Measurements from ENCODE around the gene MAP3K1.

MAP3K1 gene

GRCh38 chr5:56858777-56859442 is 43.6 kb downstream of the MAP3K1 start:
- 94 to 100% methylated on average over 2 of the region's 2 CpGs for WGBS, 2 experiments
- Histone ChIP-seq H3K9me3 (ENCODE audit: control insufficient read depth, low read length) (no peaks in the 10 kb centered on the region), H3K27me3 (ENCODE audit: control insufficient read depth, insufficient read depth, low read length, poor library complexity, severe bottlenecking) (no peaks in the 10 kb centered on the region)

DNA sequence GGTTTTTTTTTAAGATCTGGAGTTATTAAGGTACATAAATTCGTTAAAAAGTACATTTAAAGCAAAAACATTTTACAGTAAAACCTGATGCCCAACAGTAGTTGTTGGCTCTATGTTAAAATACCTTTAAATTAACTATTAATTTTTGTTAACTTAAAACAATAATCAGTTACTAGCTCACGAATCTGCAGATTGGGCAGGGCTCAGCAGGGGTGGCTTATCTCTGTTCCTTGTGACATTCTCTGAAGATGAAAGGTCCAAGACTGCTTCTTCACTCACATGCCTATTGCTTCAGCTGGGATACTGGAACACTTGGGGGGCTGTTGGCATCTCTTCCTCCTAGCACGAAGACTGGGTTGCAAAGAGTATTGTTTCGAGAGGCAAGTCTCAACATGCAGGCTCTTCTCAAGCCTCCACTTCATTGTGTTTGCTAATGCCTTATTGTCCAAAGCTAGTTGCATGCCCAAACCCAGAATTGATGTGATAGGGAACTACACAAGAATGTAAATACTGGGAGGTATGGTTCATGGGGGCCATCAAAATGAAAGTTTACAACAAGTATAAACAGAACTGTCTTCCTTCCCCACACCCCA is 46.6 kb downstream of the MAP3K1 start:
- 79 to 83% methylated on average over 3 of the region's 4 CpGs for WGBS, 2 experiments

More at GRCh38 chr5:56858777-56859442, 43.6 kb downstream of the MAP3K1 start:
- H3K4me1 ChIP-seq (ENCODE audit: control insufficient read depth, insufficient read depth, low read length): no peaks in the 10 kb centered on the region
- H3K4me3 ChIP-seq (ENCODE audit: insufficient read depth, low read depth, low read length): no peak overlapping the region
- no peak overlapping the region for H3K27ac ChIP-seq (ENCODE audit: insufficient read depth, low read depth, low read length, poor library complexity, severe bottlenecking)
- no peaks in the 10 kb centered on the region for H3K36me3 ChIP-seq (ENCODE audit: control insufficient read depth, insufficient read depth, low read length)

GRCh38 chr5:56862909-56863308 is 47.6 kb downstream of the MAP3K1 start:
- Histone ChIP-seq H3K4me1 (ENCODE audit: control insufficient read depth, insufficient read depth, low read length) (no peaks in the 10 kb centered on the region), H3K27ac (ENCODE audit: insufficient read depth, low read depth, low read length, poor library complexity, severe bottlenecking) (no peak overlapping the region), H3K27me3 (ENCODE audit: control insufficient read depth, insufficient read depth, low read length, poor library complexity, severe bottlenecking) (no peaks in the 10 kb centered on the region), H3K4me3 (ENCODE audit: insufficient read depth, low read depth, low read length) (no peak overlapping the region), H3K9me3 (ENCODE audit: control insufficient read depth, low read length) (no peaks in the 10 kb centered on the region), H3K36me3 (ENCODE audit: control insufficient read depth, insufficient read depth, low read length) (no peaks in the 10 kb centered on the region)
- 88 to 100% methylated on average over 1 of the region's 3 CpGs for WGBS, 2 experiments

More for the DNA sequence above, 46.6 kb downstream of the MAP3K1 start:
- Histone ChIP-seq H3K4me1 (ENCODE audit: control insufficient read depth, insufficient read depth, low read length) (no peaks in the 10 kb centered on the region), H3K27me3 (ENCODE audit: control insufficient read depth, insufficient read depth, low read length, poor library complexity, severe bottlenecking) (no peaks in the 10 kb centered on the region), H3K9me3 (ENCODE audit: control insufficient read depth, low read length) (no peaks in the 10 kb centered on the region), H3K27ac (ENCODE audit: insufficient read depth, low read depth, low read length, poor library complexity, severe bottlenecking) (no peak overlapping the region), H3K4me3 (ENCODE audit: insufficient read depth, low read depth, low read length) (no peak overlapping the region), H3K36me3 (ENCODE audit: control insufficient read depth, insufficient read depth, low read length) (no peaks in the 10 kb centered on the region)

GRCh38 chr5:56871777-56872176 is 56.4 kb downstream of the MAP3K1 start:
- no peaks in the 10 kb centered on the region for H3K9me3 ChIP-seq (ENCODE audit: control insufficient read depth, low read length)
- peaks cover 7% of the 10 kb centered on the region for H3K36me3 ChIP-seq (ENCODE audit: control insufficient read depth, insufficient read depth, low read length)
- H3K27ac ChIP-seq (ENCODE audit: insufficient read depth, low read depth, low read length, poor library complexity, severe bottlenecking): no peak overlapping the region
- no peak overlapping the region for H3K4me3 ChIP-seq (ENCODE audit: insufficient read depth, low read depth, low read length)
- WGBS, 2 experiments: 89 to 92% methylated on average over 1 of the region's 2 CpGs
- no peaks in the 10 kb centered on the region for H3K27me3 ChIP-seq (ENCODE audit: control insufficient read depth, insufficient read depth, low read length, poor library complexity, severe bottlenecking)
- H3K4me1 ChIP-seq (ENCODE audit: control insufficient read depth, insufficient read depth, low read length): no peaks in the 10 kb centered on the region

DNA sequence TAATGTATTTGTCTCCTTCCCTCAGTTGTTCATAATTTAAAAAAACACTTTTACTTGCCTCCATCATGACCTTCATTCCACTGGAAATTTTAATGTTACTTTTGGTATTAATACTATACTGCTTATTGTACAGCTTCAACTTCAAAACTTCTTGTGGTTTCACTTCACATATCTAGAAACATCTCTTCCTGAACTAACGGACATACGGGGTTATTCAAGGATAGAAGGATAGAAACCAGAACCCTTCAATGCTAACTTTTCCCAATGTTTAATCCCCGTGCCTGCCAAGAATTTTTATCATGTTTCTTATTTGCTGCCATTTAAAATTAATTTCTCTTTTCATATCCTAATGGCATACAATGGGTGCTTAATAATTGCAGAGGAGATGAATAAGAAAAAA is 57.7 kb downstream of the MAP3K1 start:
- Histone ChIP-seq H3K27ac (ENCODE audit: insufficient read depth, low read depth, low read length, poor library complexity, severe bottlenecking) (no peak overlapping the region), H3K4me3 (ENCODE audit: insufficient read depth, low read depth, low read length) (no peak overlapping the region), H3K27me3 (ENCODE audit: control insufficient read depth, insufficient read depth, low read length, poor library complexity, severe bottlenecking) (no peaks in the 10 kb centered on the region), H3K9me3 (ENCODE audit: control insufficient read depth, low read length) (no peaks in the 10 kb centered on the region), H3K4me1 (ENCODE audit: control insufficient read depth, insufficient read depth, low read length) (no peaks in the 10 kb centered on the region), H3K36me3 (ENCODE audit: control insufficient read depth, insufficient read depth, low read length) (peaks cover 7% of the 10 kb centered on the region)
- 93 to 97% methylated on average over 2 to 3 of the region's 3 CpGs for WGBS, 2 experiments

- H3K4me3 ChIP-seq (ENCODE audit: insufficient read depth, low read depth, low read length): no peak overlapping the region
- H3K27ac ChIP-seq (ENCODE audit: insufficient read depth, low read depth, low read length, poor library complexity, severe bottlenecking): no peak overlapping the region
- H3K27me3 ChIP-seq (ENCODE audit: control insufficient read depth, insufficient read depth, low read length, poor library complexity, severe bottlenecking): no peaks in the 10 kb centered on the region
- H3K36me3 ChIP-seq (ENCODE audit: control insufficient read depth, insufficient read depth, low read length): peaks cover 7% of the 10 kb centered on the region
- H3K9me3 ChIP-seq (ENCODE audit: control insufficient read depth, low read length): no peaks in the 10 kb centered on the region
- WGBS, 2 experiments: 94 to 97% methylated on average over 3 of the region's 3 CpGs
- H3K4me1 ChIP-seq (ENCODE audit: control insufficient read depth, insufficient read depth, low read length): no peaks in the 10 kb centered on the region
Observed at GRCh38 chr5:56876327-56876726, 61.0 kb downstream of the MAP3K1 start.

DNA sequence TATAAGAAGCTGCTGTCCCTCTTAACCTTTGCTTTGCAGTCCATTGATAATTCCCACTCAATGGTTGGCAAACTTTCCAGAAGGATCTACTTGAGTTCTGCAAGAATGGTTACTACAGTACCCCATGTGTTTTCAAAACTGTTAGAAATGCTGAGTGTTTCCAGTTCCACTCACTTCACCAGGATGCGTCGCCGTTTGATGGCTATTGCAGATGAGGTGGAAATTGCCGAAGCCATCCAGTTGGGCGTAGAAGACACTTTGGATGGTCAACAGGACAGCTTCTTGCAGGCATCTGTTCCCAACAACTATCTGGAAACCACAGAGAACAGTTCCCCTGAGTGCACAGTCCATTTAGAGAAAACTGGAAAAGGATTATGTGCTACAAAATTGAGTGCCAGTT is 66.2 kb downstream of the MAP3K1 start:
- Histone ChIP-seq H3K9me3 (ENCODE audit: control insufficient read depth, low read length) (no peaks in the 10 kb centered on the region), H3K36me3 (ENCODE audit: control insufficient read depth, insufficient read depth, low read length) (peaks cover 16% of the 10 kb centered on the region), H3K27me3 (ENCODE audit: control insufficient read depth, insufficient read depth, low read length, poor library complexity, severe bottlenecking) (no peaks in the 10 kb centered on the region), H3K27ac (ENCODE audit: insufficient read depth, low read depth, low read length, poor library complexity, severe bottlenecking) (no peak overlapping the region), H3K4me1 (ENCODE audit: control insufficient read depth, insufficient read depth, low read length) (no peaks in the 10 kb centered on the region), H3K4me3 (ENCODE audit: insufficient read depth, low read depth, low read length) (no peak overlapping the region)
- 96% methylated on average over 5 of the region's 5 CpGs for WGBS, 2 experiments

DNA sequence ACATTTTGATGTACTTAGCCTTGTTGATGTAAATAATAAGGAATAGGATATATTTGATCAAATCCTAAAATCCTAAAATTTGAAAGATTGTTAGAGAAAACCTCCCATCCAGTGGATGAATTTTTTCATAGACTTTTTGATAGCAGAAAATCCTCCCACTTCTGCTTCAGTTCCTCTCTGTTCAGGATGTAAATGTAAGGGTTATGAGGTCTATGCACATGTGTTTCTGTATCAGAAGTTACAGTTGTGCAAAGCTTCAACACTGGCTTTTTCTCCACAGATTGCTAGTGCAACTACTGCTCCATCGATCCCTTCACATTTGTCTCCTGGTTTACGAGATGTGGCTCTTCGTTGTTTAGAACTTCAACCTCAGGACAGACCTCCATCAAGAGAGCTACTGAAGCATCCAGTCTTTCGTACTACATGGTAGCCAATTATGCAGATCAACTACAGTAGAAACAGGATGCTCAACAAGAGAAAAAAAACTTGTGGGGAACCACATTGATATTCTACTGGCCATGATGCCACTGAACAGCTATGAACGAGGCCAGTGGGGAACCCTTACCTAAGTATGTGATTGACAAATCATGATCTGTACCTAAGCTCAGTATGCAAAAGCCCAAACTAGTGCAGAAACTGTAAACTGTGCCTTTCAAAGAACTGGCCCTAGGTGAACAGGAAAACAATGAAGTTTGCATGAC is 78.1 kb downstream of the MAP3K1 start:
- WGBS, 2 experiments: 96 to 98% methylated on average over 5 of the region's 5 CpGs
- Histone ChIP-seq H3K36me3 (ENCODE audit: control insufficient read depth, insufficient read depth, low read length) (no peaks in the 10 kb centered on the region), H3K9me3 (ENCODE audit: control insufficient read depth, low read length) (no peaks in the 10 kb centered on the region), H3K27me3 (ENCODE audit: control insufficient read depth, insufficient read depth, low read length, poor library complexity, severe bottlenecking) (no peaks in the 10 kb centered on the region), H3K4me3 (ENCODE audit: insufficient read depth, low read depth, low read length) (no peak overlapping the region), H3K27ac (ENCODE audit: insufficient read depth, low read depth, low read length, poor library complexity, severe bottlenecking) (no peak overlapping the region), H3K4me1 (ENCODE audit: control insufficient read depth, insufficient read depth, low read length) (no peaks in the 10 kb centered on the region)

DNA sequence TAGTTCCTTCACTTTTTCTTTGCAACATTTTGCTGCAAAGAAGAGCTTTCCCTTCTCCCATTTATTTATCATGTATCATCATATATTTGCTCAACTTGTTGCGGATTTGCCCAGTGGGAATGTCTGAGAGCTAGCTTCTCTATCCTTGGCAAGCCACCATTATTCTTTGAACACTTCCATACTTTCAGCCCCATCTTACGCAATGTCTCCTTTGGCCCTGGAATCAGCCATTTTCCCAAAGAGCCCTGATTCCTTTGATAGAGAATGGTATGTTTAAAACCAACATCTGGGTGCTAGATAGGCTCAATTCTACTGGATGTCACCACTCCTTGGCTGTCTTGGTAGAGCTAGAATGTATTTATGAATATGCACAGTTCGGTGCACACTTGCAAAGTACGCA is 81.4 kb downstream of the MAP3K1 start:
- Histone ChIP-seq H3K4me3 (ENCODE audit: insufficient read depth, low read depth, low read length) (no peak overlapping the region), H3K4me1 (ENCODE audit: control insufficient read depth, insufficient read depth, low read length) (no peaks in the 10 kb centered on the region), H3K9me3 (ENCODE audit: control insufficient read depth, low read length) (no peaks in the 10 kb centered on the region), H3K36me3 (ENCODE audit: control insufficient read depth, insufficient read depth, low read length) (no peaks in the 10 kb centered on the region), H3K27ac (ENCODE audit: insufficient read depth, low read depth, low read length, poor library complexity, severe bottlenecking) (no peak overlapping the region), H3K27me3 (ENCODE audit: control insufficient read depth, insufficient read depth, low read length, poor library complexity, severe bottlenecking) (no peaks in the 10 kb centered on the region)
- 94 to 95% methylated on average over 4 of the region's 4 CpGs for WGBS, 2 experiments

- Histone ChIP-seq H3K27me3 (ENCODE audit: control insufficient read depth, insufficient read depth, low read length, poor library complexity, severe bottlenecking) (no peaks in the 10 kb centered on the region), H3K27ac (ENCODE audit: insufficient read depth, low read depth, low read length, poor library complexity, severe bottlenecking) (no peak overlapping the region), H3K4me1 (ENCODE audit: control insufficient read depth, insufficient read depth, low read length) (no peaks in the 10 kb centered on the region), H3K4me3 (ENCODE audit: insufficient read depth, low read depth, low read length) (no peak overlapping the region), H3K36me3 (ENCODE audit: control insufficient read depth, insufficient read depth, low read length) (no peaks in the 10 kb centered on the region), H3K9me3 (ENCODE audit: control insufficient read depth, low read length) (no peaks in the 10 kb centered on the region)
- WGBS, 2 experiments: 95 to 97% methylated on average over 4 of the region's 4 CpGs
Observed at GRCh38 chr5:56898213-56898612, 82.9 kb downstream of the MAP3K1 start.

Measured in ectodermal cell (in vitro differentiated cells).